Subcutaneous adipose tissue (tissue), 4 donors: ENCODE results near the gene SLC12A8. TPM values are rescaled to one million over a fixed set of nuclear protein-coding genes. Genes with fewer than 3 reads are reported as not detected.

Experiments
- total RNA-seq, 4 donors: library from RNA; depleted of rRNA; stranded (reverse); fragments of >200 nt; gene quantifications; one replicate each; pipeline ENCODE4 v1.1.0, GENCODE V29; 2016
- TF ChIP-seq, protein P1 (sequence below): fragments of 450-650 bp; IDR thresholded peaks from one replicate; pipeline ENCODE4 v1.5.1; 2016; ENCODE audit warnings: low read depth, mild to moderate bottlenecking, control low read depth, antibody characterized with exemption, moderate library complexity

The SLC12A8 gene
- total RNA-seq, 4 donors from 2014 or later, result 0.66 to 1.0 TPM; not detected in 2

DNA sequence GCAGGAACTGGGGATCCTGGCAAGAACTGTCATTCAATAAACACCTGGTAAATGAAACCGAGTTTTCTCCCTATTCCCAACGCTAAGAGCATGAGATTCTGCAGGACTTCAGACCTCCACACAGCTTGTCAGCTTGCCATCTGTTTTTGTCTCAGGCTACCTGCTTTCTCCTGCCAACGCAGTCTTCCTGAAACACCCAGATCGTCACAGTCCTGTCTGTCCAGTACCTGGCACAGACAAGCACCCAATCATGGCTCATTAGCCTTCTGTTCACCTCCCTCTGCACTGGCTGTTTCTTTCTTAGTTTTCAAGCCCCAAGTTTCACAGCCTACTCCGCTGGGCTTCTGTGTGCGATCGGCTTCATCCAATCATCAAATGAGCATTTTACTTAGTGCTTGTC is 5.0 kb downstream of the SLC12A8 start:
- TF ChIP-seq, protein P1, sequence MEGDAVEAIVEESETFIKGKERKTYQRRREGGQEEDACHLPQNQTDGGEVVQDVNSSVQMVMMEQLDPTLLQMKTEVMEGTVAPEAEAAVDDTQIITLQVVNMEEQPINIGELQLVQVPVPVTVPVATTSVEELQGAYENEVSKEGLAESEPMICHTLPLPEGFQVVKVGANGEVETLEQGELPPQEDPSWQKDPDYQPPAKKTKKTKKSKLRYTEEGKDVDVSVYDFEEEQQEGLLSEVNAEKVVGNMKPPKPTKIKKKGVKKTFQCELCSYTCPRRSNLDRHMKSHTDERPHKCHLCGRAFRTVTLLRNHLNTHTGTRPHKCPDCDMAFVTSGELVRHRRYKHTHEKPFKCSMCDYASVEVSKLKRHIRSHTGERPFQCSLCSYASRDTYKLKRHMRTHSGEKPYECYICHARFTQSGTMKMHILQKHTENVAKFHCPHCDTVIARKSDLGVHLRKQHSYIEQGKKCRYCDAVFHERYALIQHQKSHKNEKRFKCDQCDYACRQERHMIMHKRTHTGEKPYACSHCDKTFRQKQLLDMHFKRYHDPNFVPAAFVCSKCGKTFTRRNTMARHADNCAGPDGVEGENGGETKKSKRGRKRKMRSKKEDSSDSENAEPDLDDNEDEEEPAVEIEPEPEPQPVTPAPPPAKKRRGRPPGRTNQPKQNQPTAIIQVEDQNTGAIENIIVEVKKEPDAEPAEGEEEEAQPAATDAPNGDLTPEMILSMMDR, result no peak

DNA sequence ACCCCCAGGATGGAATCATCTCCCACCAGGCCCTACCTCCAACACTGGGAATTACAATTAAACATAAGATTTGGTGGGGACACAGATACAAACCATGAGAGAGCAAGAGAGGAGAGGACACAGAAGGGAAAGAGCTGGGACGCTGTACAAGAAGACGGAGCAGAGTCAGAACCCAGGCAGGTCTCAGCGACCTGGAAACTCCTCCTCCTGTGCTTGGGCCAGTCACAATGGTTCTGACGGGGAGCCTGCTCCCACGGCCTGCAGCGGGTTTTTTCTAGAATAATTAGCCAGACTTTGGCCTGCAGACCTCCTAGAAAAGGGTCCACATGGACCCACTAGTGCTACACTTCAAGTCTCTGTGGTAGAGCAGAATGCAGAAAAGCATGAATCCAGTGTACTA is 5.6 kb downstream of the SLC12A8 start:
- TF ChIP-seq, protein P1, result no peak

DNA sequence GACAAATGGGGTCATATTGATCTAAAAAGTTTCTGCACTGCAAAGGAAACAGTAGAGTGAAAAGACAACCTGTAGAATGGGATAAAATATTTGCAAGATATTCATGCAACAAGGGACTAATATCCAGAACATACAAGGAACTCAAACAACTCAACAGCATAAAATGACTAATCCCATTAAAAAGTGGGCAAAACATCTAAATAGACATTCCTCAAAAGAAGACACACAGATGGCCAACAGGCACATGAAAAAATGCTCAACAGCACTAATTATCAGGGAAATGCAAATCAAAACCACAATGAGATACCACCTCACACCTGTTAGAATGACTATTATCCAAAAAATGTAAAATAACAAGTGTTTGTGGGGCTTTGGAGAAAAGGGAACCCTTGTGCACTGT is 8.8 kb downstream of the SLC12A8 start:
- TF ChIP-seq, protein P1, result no peak

DNA sequence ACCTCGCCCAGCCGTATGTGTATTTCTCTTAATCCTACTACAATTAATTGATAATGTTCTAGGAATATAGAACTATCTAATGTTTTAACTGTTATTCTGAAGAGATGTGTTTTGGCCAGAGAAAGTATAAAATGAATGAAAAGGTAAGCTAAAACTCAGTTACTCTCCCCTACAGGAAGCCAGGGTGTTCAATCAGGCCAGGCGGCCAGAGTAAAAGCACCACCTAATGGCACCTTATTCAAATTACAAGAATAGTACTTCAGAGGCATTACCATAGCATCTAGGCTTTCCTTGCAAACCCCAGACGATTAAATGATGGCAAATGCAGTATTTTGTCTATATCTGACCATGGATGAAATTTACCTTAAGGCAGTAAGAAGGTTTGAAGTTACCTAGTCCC is 10.4 kb downstream of the SLC12A8 start:
- TF ChIP-seq, protein P1, result no peak

DNA sequence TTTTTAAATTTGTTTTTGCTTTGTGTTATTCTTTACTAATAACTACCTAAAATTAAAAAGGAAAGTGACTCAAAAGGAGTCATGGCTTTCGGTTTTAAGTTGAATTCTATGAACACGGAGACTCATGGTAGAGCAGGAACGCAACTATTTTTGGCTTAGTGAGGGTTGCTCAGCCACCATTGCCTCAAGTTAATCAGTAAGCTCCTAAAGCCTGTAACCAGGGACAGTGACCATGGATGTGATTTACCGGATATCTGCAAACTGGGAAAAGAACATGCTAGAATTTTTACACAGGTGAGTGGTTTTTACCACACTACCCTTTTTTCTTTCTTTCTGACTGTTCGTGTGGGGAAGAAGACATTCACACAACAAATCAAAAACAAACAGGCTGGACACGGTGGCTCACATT is 11.8 kb downstream of the SLC12A8 start:
- TF ChIP-seq, protein P1, result no peak

DNA sequence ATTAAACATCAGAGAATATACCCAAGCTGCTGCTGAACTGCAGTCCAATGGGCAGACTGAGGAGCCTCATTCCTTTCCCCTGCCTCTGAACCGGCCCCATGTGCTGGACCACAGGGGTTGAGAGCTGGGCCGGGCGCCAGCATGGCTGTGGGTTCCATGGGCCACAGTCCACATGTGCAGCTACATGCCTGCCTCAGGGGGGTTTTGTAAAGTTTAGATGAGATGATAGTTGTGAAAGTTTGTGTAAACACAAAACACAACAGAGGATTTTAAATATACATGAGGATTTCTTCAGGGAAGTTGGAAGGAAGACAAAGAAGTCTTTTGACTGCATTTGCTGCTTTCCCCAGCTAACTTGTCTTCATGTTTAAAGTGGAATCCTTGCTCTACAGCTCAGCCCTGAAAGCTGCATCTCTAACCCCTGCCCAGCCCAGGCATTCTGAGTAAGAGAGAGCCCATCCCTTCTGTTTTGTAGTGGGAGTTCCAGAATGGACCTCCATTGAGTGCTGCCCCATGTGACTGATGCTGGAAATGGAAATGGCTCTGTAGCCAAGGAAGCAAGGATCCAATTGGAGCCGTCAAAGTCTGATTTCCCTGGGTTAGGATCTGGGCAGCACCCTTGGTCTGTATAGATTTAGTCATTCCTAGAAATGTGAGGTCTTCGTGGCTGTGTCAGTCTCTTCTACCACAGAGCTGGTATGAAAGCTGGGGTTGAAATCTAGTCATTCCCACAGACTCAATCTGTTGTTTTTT is 17.5 kb downstream of the SLC12A8 start:
- TF ChIP-seq, protein P1, result no peak

DNA sequence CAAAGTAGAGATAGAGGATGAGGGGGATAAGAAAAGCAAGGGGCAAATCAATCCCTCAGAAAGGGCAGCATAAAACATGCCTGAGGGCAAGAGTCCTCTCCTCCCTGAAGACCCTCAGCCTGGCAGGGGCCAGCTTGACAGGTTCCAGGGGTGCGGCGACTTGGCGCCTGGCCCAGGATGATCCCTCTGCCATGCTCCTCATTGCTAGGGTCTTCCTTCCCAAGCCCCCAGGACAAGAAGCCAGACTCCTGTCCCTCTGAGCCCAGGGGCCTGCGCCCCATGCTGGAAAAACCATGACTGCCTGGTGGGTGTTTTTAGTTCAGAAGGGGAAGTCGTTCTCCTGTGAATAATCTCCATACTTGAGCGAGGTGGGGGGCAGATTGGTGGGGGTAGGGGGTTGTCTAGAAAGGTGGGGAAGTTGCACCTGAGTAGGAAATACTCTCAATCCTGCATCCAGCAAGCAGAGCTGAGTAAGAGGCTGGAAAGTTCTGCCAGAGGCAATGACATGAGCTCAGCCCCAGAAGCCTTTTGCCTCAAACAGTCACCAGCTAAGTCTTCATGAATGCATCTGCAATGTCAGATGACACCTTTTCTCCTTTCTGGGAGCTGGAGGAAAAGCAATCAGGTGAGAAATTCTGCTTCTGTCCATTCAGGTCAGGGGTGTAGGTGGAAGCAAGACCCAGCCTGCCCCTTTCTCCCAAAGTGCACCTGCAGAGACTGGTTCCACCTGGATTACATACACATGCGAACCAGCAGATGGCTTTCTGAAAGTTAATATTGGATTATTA is 18.3 kb downstream of the SLC12A8 start:
- TF ChIP-seq, protein P1, result no peak
